ENCODE data around the gene MYLK4. TPM values are rescaled to one million over a fixed set of nuclear protein-coding genes. Genes with fewer than 3 reads are reported as not detected.

The MYLK4 gene
- total RNA-seq, 4 donors from 2014 or later = 1.2 to 6.4 (median 1.3) TPM

DNA sequence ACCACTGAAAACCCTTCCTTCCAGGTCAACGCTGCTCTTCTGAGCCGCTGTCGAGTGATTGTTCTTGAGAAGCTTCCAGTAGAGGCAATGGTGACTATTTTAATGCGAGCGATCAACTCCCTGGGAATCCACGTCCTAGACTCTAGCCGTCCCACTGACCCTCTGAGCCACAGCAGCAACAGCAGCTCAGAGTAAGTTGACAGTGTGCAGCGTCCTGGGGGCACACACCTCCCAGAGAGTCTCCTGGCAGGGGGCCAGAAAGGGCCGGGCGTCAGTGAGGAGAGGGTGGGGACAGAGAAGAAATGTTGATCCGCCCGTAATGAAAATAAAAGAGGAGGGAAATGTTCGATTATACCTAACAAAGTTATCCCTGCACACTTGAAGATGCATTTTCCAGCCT, 19.4 kb upstream of the MYLK4 start:
- Histone ChIP-seq H3K27me3 (no peaks in the 10 kb centered on the region), H3K4me3 (no peak overlapping the region), H3K9me3 (no peaks in the 10 kb centered on the region), H3K36me3 (no peaks in the 10 kb centered on the region), H3K27ac (no peak overlapping the region), H3K4me1 (peaks cover 0 to 4% of the 10 kb centered on the region in 2 donors)
- intact Hi-C loops (cut with DNase I; ENCODE audit: low total_unique reads) = no loop called here
- TF ChIP-seq, protein P1, sequence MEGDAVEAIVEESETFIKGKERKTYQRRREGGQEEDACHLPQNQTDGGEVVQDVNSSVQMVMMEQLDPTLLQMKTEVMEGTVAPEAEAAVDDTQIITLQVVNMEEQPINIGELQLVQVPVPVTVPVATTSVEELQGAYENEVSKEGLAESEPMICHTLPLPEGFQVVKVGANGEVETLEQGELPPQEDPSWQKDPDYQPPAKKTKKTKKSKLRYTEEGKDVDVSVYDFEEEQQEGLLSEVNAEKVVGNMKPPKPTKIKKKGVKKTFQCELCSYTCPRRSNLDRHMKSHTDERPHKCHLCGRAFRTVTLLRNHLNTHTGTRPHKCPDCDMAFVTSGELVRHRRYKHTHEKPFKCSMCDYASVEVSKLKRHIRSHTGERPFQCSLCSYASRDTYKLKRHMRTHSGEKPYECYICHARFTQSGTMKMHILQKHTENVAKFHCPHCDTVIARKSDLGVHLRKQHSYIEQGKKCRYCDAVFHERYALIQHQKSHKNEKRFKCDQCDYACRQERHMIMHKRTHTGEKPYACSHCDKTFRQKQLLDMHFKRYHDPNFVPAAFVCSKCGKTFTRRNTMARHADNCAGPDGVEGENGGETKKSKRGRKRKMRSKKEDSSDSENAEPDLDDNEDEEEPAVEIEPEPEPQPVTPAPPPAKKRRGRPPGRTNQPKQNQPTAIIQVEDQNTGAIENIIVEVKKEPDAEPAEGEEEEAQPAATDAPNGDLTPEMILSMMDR (IDR thresholded peaks at IDR 0.05) = no peak
- TF ChIP-seq POLR2A (IDR thresholded peaks at IDR 0.05) = no peak
- DNase-seq = no peak

- peaks cover 0 to 4% of the 10 kb centered on the region in 2 donors for H3K4me1 ChIP-seq
- intact Hi-C loops (cut with DNase I; ENCODE audit: low total_unique reads) = no loop called here
- H3K27me3 ChIP-seq = no peaks in the 10 kb centered on the region
- H3K9me3 ChIP-seq = no peaks in the 10 kb centered on the region
- no peaks in the 10 kb centered on the region for H3K36me3 ChIP-seq
- DNase-seq = no peak
- TF ChIP-seq POLR2A (IDR thresholded peaks at IDR 0.05) = no peak
- TF ChIP-seq, protein P1 (IDR thresholded peaks at IDR 0.05) = no peak
- H3K27ac ChIP-seq = no peak overlapping the region
- no peak overlapping the region for H3K4me3 ChIP-seq
Measured at GRCh38 chr6:2768696-2769095, 18.0 kb upstream of the MYLK4 start.

DNA sequence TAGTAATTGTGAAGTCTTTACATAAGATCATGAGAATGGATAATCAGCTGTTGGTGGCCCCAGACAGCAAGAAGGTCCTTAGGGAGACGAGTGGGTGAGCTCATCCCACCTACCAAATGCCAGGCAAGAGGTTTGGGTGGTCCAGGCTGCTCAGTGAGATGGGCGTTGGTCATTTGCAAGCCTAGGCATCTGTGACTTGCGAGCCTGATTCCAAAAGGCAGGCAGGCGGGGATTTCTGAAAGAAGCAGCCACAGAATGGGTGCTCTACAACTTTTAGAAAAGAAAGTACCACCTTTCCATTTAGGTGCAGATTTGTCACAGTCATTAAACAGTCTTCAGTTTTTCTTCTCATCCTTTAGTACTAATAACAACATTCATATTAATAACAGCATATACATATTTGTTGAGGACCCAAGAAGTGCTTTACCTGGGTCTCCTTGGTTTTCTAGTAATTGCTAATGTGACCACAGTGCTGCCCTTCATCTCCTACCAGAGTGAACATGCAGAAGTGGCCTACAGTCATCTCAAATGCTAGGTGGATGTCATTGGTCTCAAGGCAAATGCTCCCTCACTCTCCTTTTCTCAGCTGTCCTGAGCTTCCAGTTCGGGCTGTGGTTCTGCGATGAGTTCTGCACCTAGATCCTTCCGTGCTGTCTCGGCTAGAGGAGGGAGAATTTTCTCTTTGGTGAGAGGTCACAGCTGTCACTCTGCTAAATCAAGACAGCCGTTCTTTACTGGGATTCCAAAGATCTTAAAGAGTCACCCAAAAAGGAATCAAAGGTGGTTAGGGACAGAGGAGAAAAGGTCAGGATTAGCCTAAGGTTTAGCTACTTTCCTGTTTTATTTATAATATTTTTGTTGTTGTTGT, 17.2 kb upstream of the MYLK4 start:
- no peaks in the 10 kb centered on the region for H3K36me3 ChIP-seq
- H3K4me3 ChIP-seq = peak overlapping the region; percentile 76 to 77
- H3K27me3 ChIP-seq = no peaks in the 10 kb centered on the region
- TF ChIP-seq POLR2A (IDR thresholded peaks at IDR 0.05) = no peak
- TF ChIP-seq, protein P1 (IDR thresholded peaks at IDR 0.05) = no peak
- H3K9me3 ChIP-seq = no peaks in the 10 kb centered on the region
- H3K27ac ChIP-seq = no peak overlapping the region
- H3K4me1 ChIP-seq = peaks cover 0 to 4% of the 10 kb centered on the region in 2 donors
- DNase-seq = no peak
- intact Hi-C loops (cut with DNase I; ENCODE audit: low total_unique reads) = no loop called here

DNA sequence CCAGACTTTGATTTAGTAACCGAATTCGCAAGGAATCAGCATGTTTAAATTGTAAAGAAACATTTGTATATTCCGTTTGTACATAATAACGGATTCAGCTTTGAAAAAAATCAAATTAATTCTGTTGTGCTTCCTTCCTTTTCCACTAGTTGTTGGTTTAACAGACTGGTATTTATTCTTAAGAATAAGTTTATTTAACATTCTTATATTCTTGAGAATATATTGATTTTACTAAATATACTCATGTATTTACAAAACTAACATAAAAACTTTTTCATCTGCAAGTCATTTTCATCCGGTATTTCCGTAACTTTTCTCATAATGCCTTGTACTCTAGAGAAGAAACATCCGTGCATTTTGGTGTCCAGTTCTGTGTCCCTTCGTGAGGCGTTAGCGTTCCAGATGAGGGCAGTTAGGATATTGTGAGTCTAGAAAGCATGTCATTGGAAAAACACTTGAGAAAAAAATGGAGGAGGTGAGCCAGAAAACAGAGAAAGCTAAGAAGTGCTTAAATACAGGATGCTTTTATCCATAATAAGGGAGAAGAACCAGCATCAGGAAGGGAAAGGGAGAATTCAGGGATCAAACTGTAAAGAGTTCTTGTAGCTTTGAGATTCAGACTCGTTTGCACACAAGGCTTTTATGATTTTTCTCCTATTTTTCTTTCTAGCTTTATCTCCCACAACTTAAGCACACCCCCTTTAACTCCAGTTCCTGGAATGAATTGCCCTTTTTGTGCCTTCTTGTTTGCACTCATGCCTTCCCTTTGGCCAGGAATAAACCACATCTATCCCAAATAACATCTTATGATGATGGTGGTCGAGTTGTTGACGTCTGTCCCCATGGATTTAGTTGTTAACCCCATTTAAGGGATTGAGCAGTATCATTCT, 16.3 kb upstream of the MYLK4 start:
- DNase-seq = no peak
- H3K27ac ChIP-seq = peak overlapping the region in 1 of 2 donors; percentile 93
- H3K9me3 ChIP-seq = no peaks in the 10 kb centered on the region
- no peaks in the 10 kb centered on the region for H3K36me3 ChIP-seq
- TF ChIP-seq, protein P1 (IDR thresholded peaks at IDR 0.05) = no peak
- TF ChIP-seq POLR2A (IDR thresholded peaks at IDR 0.05) = no peak
- H3K4me3 ChIP-seq = peak overlapping the region; percentile 76 to 77
- H3K4me1 ChIP-seq = peaks cover 0 to 4% of the 10 kb centered on the region in 2 donors
- H3K27me3 ChIP-seq = no peaks in the 10 kb centered on the region
- intact Hi-C loops (cut with DNase I; ENCODE audit: low total_unique reads) = no loop called here
